ENCODE results near the gene DUSP15.
"Not testable (repeated sequence)": the region's sequence is repeated elsewhere in the genome, so short reads cannot be mapped to it uniquely, and the experiment has no call there.

Gene DUSP15

GRCh38 chr20:31835554-31835953 is 34.8 kb downstream of the DUSP15 start:
- no peak for DNase-seq (ENCODE audit: low spot score)
- no peak for TF ChIP-seq CTCF (IDR thresholded peaks at IDR 0.05; ENCODE audit: extremely low read depth, missing control alignments)

GRCh38 chr20:31833931-31834521 is 36.3 kb downstream of the DUSP15 start:
- DNase-seq (ENCODE audit: low spot score) = no peak
- no peak for TF ChIP-seq CTCF (IDR thresholded peaks at IDR 0.05; ENCODE audit: extremely low read depth, missing control alignments)

- DNase-seq (ENCODE audit: low spot score) = peak; percentile 81
Observed at GRCh38 chr20:31833130-31833930, 37.0 kb downstream of the DUSP15 start.

GRCh38 chr20:31831771-31832306 is 38.5 kb downstream of the DUSP15 start:
- DNase-seq (ENCODE audit: low spot score) = no peak

More at GRCh38 chr20:31833130-31833930, 37.0 kb downstream of the DUSP15 start:
- peak; percentile 79 for TF ChIP-seq CTCF (IDR thresholded peaks at IDR 0.05; ENCODE audit: extremely low read depth, missing control alignments)

GRCh38 chr20:31831211-31831610 is 39.1 kb downstream of the DUSP15 start:
- no peak for DNase-seq (ENCODE audit: low spot score)
- TF ChIP-seq CTCF (IDR thresholded peaks at IDR 0.05; ENCODE audit: extremely low read depth, missing control alignments) = no peak

More at GRCh38 chr20:31831771-31832306, 38.5 kb downstream of the DUSP15 start:
- no peak for TF ChIP-seq CTCF (IDR thresholded peaks at IDR 0.05; ENCODE audit: extremely low read depth, missing control alignments)

- no peak for TF ChIP-seq CTCF (IDR thresholded peaks at IDR 0.05; ENCODE audit: extremely low read depth, missing control alignments)
- no peak for DNase-seq (ENCODE audit: low spot score)
Observed at GRCh38 chr20:31830406-31830981, 39.8 kb downstream of the DUSP15 start.

GRCh38 chr20:31829731-31830130 is 40.6 kb downstream of the DUSP15 start:
- DNase-seq (ENCODE audit: low spot score) = no peak
- no peak for TF ChIP-seq CTCF (IDR thresholded peaks at IDR 0.05; ENCODE audit: extremely low read depth, missing control alignments)

- DNase-seq (ENCODE audit: low spot score) = not testable (repeated sequence)
Observed at GRCh38 chr20:31828016-31828415, 42.3 kb downstream of the DUSP15 start.
